ENCODE data around the gene MAML2.
"Not testable (repeated sequence)": the region's sequence is repeated elsewhere in the genome, so short reads cannot be mapped to it uniquely, and the experiment has no call there.

MAML2 gene

DNA sequence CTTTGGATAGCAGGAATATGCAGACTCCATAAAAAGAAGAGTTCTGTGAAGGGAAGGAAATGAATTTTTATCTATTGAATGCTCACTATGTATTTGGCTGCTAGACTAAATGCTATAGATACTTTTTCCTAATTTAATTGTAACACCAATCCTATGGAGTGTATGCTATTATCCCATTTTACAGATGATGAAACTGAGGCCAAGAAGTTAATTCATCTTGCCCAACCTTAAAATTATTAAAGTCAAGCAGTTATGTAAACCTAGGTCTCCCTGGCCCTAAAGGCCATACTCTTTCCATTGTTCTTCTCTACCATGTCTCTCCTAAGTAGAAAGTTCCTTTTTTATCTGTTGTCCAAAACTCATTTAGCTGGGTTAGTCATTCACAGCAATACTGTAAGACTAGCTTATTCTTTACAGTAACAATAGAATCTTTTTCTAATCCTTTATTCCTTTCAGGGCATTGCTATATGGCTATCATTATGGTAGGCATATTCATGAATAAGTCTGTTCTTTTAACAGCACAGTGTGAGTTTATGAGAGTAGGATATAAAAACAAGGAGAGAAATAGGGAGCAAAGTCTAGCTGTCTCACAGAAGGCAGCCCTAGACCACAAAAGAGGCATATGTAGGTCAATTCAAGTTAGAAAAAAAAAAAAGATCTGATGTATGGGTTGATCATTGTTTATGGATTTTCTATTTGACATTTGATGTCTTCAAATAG lies 50.5 kb downstream of the MAML2 start:
- no peak for DNase-seq (ENCODE audit: low read depth)

DNA sequence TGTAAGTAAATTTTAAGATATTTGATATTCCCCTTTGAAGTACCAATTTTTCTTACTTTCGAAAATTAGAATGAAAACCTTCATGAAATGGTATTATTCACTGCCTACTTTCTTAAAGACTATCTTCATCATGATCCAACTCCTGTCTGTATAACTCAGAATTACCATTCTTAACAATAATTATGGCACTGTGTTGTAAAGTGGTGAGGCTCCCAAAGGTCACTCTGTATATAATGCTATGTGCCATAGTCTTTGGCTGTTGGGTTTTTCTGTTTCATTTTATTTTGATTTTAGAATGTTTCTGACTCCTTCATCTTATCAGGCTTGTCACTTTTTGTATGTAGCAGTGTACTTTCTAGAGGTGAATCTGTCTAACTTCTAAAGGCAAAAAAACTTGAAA lies 52.4 kb downstream of the MAML2 start:
- DNase-seq (ENCODE audit: low read depth): no peak

DNA sequence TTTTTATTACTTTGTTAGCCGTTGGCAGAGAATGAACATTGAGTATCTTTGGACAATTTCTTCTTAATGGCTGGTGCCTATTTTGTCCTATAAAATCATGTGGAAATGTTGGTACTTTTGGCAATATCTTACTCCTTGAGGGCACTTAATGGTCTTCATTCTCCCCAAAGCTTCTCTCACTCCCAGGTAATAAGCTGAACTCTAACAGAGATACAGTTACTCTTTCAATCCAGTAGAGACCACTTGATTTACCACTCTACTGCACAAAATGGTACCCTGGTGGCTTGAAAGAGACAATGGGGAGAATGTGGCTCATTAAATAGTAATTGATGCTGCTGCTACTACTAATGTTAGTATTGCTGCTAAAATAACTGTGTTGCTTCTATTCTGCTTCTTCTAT lies 53.0 kb downstream of the MAML2 start:
- no peak for DNase-seq (ENCODE audit: low read depth)

DNA sequence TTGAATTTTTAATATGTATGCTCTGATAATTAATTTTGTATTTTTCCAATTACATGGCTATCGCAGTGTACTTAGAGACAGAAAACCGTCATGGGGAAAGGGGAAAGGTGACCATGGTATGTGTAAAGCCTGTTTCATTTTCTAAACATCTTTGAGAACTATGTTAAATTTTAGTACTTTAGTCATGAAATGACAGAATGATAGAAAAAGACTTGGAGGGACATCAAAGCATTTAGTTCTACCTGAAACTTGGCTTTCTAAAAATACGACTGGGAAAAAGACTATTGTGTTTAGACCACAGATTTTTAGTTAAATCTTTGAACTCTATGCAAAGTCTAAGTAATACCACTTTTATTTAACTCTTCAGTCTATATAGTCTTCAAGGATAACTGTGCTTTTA lies 54.1 kb downstream of the MAML2 start:
- no peak for DNase-seq (ENCODE audit: low read depth)

DNA sequence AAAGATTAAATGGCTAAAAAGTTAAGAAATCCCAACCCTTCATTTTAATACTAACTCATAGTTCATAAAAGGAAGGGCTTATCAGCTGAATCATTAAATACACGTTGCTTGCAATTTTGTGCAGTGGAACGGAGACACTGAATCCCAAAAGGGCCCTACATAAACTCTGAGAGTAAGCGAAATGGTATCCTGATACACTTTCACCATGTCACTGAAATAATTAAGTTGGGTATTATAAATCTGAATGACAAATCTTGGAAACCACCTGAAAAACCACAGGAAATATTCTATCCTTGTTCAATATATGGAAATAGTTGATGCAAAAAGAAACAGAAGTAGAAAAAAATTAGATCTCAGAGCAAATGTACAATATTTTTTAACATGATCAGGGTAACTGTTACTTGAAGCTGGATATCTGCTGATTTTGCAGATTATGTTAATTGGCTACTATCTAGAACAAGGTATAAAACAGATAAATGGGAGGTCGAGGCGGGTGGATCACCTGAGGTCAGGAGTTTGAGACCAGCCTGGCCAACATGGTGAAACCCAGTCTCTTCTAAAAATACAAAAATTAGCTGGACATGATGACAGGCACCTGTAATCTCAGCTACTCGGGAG lies 55.1 kb downstream of the MAML2 start:
- DNase-seq (ENCODE audit: low read depth): no peak

DNA sequence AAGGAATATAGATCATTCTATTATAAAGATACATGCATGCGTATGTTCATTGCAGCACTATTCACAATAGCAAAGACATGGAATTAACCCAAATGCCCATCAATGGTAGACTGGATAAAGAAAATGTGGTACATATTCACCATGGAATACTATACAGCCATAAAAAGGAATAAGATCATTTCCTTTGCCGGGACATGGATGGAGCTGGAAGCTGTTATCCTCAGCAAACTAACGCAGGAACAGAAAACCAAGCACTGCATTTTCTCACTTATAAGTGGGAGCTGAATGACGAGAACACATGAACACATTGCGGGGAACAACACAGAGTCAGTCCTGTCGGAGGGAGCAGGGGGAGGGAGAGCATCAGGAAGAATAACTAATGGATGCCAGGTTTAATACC lies 57.0 kb downstream of the MAML2 start:
- DNase-seq (ENCODE audit: low read depth): not testable (repeated sequence)

DNA sequence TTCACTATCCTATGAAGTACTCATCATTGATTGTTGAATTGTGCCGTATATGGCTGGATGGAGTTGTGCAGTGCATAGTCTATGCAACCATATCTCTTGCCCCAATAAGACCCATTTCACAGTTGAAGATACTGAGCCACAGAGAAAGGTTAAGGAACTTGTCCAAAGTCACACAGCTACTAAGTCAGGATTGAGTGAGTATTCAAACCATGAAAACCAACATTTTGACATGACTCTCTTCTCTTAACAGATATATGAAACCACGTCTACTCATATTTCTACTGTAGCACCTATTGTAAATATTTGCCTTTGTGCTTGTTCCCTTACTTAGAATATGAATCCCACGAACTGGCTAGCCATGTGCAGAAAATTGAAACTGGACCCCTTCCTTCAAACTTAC lies 58.1 kb downstream of the MAML2 start:
- DNase-seq (ENCODE audit: low read depth): no peak

DNA sequence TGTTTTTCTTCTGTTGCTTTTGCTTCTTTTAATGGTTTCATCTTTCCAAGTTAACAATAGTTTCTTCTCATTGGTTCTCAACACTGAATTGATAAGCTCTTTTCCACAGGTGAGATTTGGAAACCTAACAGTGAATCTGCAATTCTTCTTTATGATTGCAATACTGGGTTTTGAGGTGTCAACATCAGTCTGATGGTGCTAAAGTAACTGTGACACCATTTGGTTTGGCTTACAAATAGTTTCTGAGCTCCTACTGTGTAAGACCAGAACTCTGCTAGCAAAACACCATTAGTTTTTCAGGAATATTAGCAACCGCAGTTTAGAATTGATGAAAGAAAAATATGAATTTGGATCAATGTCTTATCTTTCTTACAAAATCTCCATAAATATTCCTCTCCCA lies 58.6 kb downstream of the MAML2 start:
- DNase-seq (ENCODE audit: low read depth): no peak

DNA sequence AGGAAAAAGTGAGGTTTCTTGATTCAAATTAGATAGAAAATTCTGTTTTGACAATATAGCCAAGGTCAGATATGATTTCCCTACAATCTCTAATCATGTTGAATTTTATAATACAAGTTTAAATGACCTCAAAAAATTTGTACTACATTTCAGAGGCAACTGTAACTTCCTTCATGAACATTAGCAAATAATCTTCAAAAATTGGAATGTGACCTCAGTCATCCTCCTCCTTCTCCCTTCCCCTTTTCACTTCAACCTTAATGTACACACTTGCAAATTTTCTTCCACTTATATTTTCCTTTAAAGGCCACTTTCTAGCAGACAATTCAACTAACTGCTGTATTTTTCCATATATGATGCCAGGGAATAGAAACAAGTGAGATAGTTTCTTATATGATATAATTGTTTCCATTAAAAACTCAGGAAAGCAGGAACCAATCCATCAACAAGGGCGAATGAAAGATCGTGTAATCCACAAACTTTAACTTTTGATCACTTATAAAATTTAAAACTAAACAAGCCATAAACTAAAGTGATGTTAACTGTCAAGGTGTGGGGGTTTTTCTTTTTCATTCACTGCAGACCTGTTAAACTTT lies 60.3 kb downstream of the MAML2 start:
- no peak for DNase-seq (ENCODE audit: low read depth)

DNA sequence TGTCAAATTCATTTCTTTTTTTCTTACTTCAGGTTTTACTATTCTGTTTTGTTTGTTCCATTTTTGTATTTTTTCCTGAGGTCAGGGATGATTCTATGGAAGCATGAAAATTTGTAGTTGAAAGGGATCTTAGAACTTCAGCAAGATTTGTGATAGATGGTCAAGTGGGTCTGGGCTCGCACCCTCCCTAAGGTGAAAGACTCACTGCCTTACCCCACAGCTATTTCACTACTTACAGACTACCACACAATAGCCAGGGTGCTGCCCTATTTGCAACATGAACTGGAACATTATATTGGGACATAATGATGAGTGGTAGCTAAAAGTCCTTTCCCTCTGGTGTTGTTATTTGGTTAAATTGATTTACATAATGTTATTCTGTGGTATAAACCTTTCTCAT lies 62.6 kb downstream of the MAML2 start:
- no peak for DNase-seq (ENCODE audit: low read depth)

DNA sequence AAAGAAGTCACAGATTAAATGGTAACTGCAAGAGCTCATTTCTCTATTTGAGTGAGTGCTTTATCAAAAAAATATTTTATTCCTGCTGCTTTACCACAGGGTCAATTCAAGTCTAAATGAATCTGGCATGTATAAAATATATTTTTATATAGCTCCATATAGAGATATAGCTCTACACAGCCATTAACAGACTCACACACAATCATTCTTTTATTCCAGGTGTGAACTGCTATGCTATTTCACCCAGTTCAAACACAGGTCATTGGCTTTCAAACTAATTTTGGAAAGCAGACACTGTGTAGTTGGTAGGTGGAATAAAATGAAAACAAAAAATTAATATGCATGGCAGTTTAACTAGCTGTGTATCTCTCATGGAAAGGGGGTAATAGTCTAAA lies 63.1 kb downstream of the MAML2 start:
- no peak for DNase-seq (ENCODE audit: low read depth)

DNA sequence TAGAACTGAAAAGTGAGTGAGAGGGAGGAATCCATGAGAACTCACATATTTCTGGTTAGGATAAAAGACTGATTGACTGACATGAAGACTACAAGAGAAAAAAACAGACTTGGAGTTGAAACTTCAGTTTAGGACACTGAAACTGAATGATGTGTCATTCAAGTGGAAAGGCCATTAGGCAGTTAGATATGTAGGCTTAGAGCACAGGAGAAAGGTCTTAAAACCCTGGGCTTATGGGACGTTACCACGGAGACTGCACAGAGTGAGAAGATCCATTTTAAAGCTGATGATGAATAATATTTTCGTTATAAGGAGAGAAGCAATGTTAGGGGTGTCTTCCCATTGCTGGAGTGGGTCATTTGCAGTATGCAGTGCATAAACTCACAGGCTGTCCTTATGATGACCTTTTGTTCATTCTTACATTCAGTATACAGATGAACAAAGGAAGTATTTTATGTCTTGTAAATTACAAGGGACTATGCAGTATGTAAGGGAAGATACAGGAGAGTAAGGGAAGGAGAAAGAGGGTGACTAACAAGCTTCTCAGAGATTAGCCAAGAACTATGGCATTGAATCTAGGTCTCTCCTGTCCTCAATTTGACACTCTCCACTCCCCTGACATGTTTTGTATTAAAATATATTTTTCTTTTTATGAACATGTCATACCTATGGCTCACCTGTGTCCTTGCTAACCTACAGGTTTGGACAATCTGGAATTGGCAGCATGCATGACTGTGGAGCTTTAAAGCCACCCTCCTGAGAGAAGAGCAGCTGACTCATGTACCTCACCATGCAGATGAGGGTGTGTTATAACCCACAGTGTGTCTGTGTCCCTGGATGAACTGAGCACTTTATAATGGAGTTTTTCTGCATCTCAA lies 63.7 kb downstream of the MAML2 start:
- DNase-seq (ENCODE audit: low read depth): no peak

DNA sequence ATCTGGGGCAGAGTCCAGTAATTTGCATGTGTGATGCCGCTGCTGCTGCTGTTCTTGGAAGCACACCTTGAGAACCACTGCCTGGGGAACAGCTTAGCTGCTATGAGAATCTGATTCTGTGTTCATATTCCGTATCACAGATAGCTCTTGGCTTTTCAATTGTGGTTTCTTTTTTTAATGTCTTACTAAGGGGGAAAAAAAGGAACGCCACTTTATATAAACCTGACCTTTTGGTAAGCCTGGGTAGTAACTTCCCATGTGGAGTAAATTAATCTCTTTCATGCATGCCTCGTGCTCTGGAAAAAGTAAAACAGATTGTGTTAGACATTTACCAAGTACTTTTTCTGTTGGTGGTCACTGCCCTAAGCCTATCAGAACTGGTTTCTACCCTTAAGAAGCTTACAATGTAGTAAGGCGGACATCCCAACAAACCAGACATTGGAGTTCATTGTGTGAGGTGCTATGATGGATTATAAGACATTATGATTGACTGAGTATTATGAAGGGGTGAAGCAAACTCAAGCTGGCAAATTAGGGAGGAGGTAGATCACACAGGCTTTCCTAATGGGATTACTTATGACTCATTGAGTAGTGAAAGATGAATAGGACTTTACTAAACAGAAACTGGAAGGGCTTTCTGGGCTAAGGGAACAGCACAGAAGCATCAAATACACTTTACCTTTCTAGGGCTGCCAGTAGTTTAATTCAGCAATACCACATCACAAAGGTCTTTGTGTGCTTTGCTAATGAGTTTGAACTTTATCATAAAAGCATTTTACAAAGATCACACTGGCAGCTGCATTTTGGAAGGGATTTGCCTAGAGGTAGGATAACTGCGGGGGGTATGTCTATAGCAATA lies 64.7 kb downstream of the MAML2 start:
- DNase-seq (ENCODE audit: low read depth): no peak

DNA sequence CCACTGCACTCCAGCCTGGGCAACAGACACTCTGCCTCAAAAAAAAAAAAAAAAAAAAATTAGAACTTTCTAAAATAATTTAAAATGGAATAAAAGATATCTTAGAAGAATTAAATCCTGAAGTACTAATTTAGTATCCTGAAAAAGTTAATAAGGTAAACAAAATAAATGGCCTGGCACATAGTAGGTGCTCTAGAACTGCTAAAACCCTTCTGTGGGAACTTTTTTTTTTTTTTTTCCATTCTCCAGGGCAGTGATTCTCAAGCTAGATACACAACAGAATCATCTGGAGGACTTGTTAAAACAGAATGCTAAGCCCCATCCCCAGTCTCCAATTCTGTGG lies 65.3 kb downstream of the MAML2 start:
- DNase-seq (ENCODE audit: low read depth): no peak

DNA sequence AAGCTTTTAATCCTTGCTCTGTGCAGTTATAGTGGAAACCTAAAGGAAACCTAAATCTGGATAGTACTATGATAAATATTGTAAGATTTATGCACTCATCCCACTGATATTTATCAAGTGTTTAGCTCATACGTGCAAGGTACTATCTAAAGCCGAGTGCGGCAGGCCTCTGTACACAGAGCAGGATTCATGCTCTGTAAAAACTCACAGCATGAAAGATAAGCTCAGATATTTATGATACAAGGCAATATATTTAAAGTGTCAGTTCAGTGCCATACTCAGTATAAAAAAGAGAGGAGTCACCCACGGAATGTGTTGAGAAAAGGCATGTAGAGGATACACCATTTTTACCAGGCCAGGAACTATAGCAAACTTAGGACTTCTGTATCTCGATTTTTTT lies 66.2 kb downstream of the MAML2 start:
- no peak for DNase-seq (ENCODE audit: low read depth)

DNA sequence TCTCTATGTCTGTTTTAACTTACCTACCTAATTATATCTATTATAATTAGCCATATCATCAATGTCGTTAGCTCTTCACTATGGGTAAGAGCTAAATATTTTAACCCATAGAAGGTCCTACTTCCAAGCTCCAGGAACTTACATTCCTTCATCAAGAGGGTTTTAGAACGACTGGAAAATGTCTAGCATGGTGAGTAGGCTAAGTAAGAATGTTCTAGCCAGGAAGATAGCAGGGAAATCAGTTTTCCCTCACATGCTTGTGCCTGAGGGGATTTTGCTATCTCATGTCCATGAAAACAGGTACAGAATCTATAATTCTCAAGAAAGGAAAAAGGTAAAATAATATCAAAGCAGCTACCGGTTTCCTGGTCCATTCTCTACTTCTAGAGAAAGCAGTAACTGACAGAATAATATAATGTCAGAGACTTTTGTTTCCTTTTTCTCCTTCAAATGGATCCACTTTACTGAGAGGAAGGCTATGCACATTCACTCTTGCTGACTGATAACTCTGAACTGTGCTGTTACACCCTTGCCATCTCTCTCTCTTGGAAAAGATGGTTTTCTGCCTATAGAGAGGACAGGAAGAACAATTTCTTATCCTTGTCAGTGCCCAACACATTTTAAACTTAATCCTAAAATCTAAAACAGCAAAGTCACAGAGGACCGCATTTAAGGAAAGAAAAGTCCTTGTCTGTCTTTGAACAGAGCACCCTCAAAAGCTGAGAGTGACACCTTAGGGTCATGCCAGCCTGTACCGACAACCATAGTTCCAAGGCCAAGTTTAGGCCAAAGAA lies 67.0 kb downstream of the MAML2 start:
- DNase-seq (ENCODE audit: low read depth): no peak

DNA sequence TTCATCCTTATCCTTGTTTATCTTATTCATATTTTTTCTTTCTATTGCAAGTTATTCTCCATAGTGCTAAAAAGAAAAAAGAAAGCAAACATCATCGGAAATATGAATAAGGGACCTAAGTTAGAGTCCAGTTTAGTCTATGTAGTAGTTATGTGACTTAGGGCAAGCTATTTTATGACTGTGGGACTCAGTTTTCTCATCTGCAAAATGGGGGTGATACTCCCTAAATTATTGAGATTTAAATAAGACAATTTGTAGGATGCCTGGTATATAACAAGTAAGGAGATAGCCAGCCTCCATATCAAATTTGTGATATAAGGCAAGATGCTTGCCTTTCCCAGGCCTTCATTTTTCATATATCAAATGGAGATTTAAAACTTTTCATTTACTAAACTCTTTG lies 69.5 kb downstream of the MAML2 start:
- no peak for DNase-seq (ENCODE audit: low read depth)

DNA sequence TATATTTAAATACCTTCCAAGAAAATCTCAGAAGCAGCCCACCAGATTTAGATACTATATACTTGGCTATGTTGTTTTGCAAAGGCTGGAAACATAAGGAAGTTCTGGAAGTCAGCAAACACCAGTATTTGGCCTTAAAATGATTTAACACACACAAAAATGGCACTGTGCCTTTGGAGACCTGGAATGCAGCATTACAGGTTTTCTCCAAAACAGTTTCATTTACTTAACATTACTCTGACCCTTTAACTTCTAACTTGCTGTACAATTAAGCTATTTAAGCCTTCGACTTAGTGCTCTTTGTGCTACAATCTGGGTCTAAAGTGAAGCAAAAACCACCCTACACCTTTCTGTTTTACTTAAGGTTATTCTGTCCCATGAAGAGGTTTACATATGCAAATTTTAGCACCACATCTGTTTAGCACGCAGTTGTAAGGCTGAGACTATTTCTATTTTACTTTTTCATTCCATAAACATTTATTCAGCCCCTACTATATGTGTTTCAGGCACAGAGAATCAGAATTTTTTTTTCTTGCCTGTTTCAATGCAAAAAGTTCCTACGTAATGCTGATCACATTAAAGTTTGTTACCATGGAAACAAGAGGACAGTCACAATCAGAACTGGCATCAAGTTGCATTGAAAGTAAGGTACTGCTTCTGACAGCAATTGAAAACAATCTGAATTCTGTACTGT lies 70.3 kb downstream of the MAML2 start:
- DNase-seq (ENCODE audit: low read depth): no peak

DNA sequence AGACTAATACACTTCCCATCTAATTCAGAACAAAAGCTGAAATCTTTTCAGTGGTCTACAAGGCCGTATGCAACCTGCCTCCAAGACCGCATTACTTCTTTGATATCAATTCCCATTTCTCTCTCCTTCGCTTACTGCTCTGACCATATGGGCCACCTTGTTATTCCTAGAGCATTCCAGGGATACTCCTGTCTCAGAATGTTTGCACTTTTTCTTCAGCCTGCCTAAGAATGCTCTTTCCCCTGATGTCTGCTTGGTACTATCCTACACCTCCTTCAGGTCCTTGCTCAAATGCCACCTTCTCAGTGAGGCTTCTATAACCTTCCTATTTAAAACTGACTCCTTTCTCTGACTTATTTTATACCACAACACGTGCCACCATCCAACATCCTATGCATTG lies 71.2 kb downstream of the MAML2 start:
- DNase-seq (ENCODE audit: low read depth): no peak

DNA sequence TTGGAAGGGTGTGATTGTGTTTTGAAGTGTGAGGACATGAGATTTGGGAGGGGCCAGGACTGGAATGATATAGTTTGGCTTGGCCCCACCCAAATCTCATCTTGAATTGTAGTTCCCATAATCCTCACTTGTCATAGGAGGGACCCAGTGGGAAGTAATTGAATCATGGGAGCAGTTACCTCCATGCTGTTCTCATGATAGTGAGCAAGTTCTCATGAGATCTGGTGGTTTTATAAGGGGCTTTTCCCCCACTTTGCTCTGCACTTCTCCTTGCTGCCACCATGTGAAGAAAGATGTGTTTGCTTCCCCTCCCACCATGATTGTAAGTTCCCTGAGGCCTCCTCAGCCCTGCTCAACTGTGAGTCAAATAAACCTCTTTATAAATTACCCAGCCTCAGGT lies 71.6 kb downstream of the MAML2 start:
- not testable (repeated sequence) for DNase-seq (ENCODE audit: low read depth)

Data from HS-27A (cell line).